AG04450 (cell line): ENCODE data around the gene TGFBR1. TPM values are rescaled to one million over a fixed set of nuclear protein-coding genes. Genes with fewer than 3 reads are reported as not detected.

Source experiments
- CTCF ChIA-PET: fragments of 300-600, 350-600 bp; formaldehyde crosslinking; extraction: SDS; loops from one replicate; lab custom pipeline; 2022; ENCODE audit warnings: antibody characterized with exemption, inconsistent platforms; lab: Charles Lee
- POLR2A ChIA-PET: fragments of 350-600 bp; formaldehyde crosslinking; extraction: SDS; loops from one replicate; lab custom pipeline; 2021; ENCODE audit warnings: antibody characterized with exemption, inconsistent platforms; lab: Yijun Ruan, JAX
- DNase-seq: peaks from one replicate; pipeline ENCODE4 v3.0.0-alpha.2; 2011; ENCODE audit warnings: low read depth, low spot score
- H3K27ac ChIP-seq: one replicate; pipeline ENCODE4 v1.5.1; 2012; ENCODE audit warnings: low read depth, low read length, control low read depth
- H3K27me3 ChIP-seq: one replicate; pipeline ENCODE4 v1.6.0; 2012; ENCODE audit warnings: low read length; ENCODE audit not compliant: control insufficient read depth, insufficient read depth
- H3K4me3 ChIP-seq: 2 replicates; pipeline ENCODE4 v1.5.1; 2011; ENCODE audit warnings: mild to moderate bottlenecking, low read depth, low read length, control low read depth
- H3K9me3 ChIP-seq: 2 replicates; pipeline ENCODE4 v1.5.1; 2012; ENCODE audit warnings: low read length; ENCODE audit not compliant: control insufficient read depth, insufficient read depth
- CTCF ChIP-seq: IDR thresholded peaks from 2 replicates; pipeline ENCODE4 v1.5.1; 2011; ENCODE audit warnings: low read depth, low read length, control low read depth, inconsistent platforms
- polyA plus RNA-seq: library from polyadenylated mRNA; depleted of rRNA; stranded (reverse); fragments of >200 nt; gene quantifications from 2 replicates; pipeline ENCODE4 v1.2.3, GENCODE V29; 2011

Gene TGFBR1
- polyA plus RNA-seq, 1 experiment: 86.3 TPM

DNA sequence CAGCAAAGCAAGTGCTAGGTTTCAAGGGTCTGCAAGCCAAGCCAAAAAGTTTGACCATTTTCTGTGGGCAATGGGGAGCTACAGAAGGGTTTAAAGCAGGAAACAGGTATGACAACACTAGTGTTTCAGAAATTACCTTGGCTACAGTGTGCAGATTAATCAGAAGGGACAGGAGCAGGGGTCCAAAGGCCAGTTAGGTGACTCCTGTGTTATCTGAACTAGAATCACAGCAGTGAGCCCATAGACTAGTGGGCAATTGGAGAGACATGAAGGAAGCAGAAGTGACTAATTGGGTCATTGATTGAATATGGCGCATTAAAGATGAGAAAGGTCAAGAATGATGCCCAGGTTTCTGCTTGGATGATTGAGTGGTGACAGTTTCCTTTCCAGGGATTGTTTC is 41.4 kb upstream of the TGFBR1 start:
- no peak overlapping the region for H3K27ac ChIP-seq
- H3K4me3 ChIP-seq: no peak overlapping the region
- H3K27me3 ChIP-seq: peaks cover 6% of the 10 kb centered on the region
- no peak for DNase-seq
- CTCF ChIA-PET: no interaction called here
- H3K9me3 ChIP-seq: no peaks in the 10 kb centered on the region
- POLR2A ChIA-PET: no interaction called here
- TF ChIP-seq CTCF: no peak

- ChIA-PET POLR2A (interaction anchor here (1.1 kb wide), 1 partner anchor 12 kb away, joined by 3 read pairs; no protein-coding TSS in a partner anchor), CTCF (interaction anchor here (1.2 kb wide), 1 partner anchor 65 kb away, joined by 4 read pairs; no protein-coding TSS in a partner anchor)
- H3K9me3 ChIP-seq: no peaks in the 10 kb centered on the region
- TF ChIP-seq CTCF: no peak
- H3K27ac ChIP-seq: no peak overlapping the region
- DNase-seq: no peak
- peaks cover 6% of the 10 kb centered on the region for H3K27me3 ChIP-seq
- H3K4me3 ChIP-seq: no peak overlapping the region
Measured at GRCh38 chr9:99066571-99066970, 38.3 kb upstream of the TGFBR1 start.

DNA sequence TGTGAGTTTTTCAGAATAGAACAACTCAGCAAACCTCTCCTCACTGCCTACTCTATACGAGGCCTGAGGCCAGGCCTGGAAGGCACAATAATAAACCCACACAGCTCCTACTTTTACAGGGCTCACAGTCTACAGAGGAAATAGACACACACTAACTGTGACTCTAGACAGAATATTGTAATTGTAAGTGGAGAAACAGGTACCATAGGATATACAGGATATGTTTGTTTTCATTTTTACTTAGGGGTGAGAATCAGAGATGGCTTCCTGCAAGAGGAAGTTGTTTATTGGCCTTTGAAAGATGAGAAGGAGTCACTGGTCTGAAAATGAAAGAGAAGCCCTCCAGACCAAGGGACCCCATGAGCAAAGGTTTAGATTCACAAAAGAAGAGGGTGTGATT is 35.8 kb upstream of the TGFBR1 start:
- ChIA-PET CTCF (no interaction called here), POLR2A (no interaction called here)
- Histone ChIP-seq H3K4me3 (no peak overlapping the region), H3K9me3 (no peaks in the 10 kb centered on the region), H3K27me3 (no peaks in the 10 kb centered on the region), H3K27ac (no peak overlapping the region)
- TF ChIP-seq CTCF: no peak
- no peak for DNase-seq

DNA sequence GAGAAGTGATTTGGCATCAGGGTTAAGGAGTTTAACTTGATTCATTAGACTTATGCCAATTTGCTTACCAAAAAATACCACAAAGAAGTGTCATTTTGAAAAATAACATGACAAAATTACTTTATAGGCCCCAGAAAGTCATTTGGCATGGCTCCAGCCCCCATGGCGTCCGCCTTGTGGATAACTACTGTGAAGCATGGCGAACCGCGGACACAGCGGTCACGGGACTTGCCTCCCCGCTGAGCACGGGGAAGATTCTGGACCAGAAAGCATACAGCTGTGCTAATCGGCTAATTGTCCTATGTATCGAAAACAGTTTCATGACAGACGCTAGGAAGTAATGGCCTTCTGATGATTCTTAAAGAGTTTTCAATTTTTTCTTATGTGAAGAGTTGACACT is 35.4 kb upstream of the TGFBR1 start:
- TF ChIP-seq CTCF: no peak
- ChIA-PET CTCF (no interaction called here), POLR2A (no interaction called here)
- no peaks in the 10 kb centered on the region for H3K27me3 ChIP-seq
- H3K4me3 ChIP-seq: no peak overlapping the region
- H3K27ac ChIP-seq: no peak overlapping the region
- DNase-seq: no peak
- H3K9me3 ChIP-seq: no peaks in the 10 kb centered on the region

DNA sequence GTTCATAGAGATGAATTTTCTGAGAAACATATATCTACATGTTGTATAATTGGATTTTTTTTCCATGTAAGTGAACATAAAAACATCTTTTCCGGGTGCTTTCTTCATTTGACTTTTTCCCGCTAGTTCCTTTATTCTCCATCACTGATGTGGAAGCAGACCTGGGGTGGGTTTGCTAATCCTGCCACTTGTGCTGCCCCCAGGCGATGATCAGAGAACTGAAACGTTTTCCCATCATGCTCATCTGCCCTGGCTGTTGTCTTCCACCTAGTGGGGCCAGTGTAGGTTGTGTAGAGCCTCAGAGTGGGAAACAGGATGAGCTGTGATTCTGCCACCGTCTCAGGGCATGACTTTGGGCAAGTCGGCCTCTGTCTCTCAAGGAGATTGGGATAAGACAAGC is 34.2 kb upstream of the TGFBR1 start:
- Histone ChIP-seq H3K4me3 (no peak overlapping the region), H3K27ac (no peak overlapping the region), H3K9me3 (no peaks in the 10 kb centered on the region), H3K27me3 (no peaks in the 10 kb centered on the region)
- ChIA-PET POLR2A (no interaction called here), CTCF (no interaction called here)
- TF ChIP-seq CTCF: no peak
- no peak for DNase-seq
